Activated CD8-positive, alpha-beta memory T cell treated with anti-CD3 and anti-CD28 coated beads, Interleukin-2, amount 50 U/mL, for 48 hours (primary cell): ENCODE measurements around the gene GINS3.

Experiments
- DNase-seq: peaks from one replicate; pipeline ENCODE4 v3.0.0-alpha.2; 2020

Gene GINS3

DNA sequence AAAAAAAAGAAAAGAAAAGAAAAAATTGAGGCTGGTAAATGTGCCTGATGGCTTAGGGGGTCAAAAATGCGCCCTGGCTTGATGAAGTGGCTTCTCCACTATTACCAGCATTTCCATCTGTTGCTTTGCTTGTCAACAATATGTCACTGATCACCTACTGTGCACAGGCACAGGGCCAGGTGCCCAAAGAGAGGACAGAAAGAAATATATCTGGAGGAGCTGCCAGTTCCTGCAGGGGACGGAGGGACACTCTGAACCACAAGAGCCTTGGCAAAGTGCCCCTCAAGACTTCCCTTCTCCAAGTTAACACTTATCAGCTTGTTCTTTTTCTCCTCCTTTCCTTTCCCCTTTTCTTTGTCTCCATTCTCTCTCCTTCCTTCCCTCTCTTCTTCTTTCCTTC, 34.7 kb downstream of the GINS3 start:
- no peak for DNase-seq

DNA sequence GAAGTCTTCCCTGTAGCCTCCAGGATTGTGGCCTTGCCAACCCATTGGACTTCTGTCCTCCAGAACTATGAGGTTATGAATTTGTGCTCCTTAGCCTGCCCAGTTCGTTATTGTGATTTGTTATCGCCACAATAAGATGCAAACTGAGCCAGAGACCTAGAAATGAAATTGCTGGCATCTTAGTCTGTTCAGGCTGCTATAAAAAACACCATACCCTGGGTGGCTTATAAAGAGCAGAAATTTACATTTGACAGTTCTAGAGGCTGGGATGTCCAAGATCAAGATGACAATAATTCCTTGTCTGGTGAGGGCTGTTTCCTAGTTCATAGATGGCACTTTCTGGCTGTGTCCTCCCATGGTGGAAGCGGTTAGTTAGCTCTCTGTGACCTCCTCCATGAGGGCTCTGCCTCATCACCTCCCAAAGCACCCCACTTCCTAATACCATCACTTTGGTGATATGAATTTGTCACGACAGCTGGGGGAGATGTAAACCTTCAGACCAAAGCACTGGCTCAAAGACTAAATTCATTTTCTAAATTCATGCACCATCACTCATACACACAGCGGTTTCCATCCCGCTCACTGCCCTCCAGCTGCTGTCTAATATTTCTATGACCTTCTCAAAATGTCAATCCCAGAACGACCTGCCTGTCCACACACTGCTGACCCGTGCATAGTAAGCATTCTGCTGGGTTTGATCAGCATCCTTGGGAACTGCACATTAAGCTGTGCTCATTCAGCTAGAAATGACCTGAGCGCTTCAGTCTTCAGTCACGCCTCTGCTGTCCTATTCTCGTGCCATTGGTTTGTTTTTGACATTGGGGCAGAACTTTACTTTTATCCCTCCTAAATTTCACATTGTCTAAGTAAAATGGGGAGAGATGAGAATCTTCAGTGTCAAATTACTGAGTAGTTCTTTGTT, 36.6 kb downstream of the GINS3 start:
- no peak for DNase-seq

GRCh38 chr16:58430718-58431117, 38.4 kb downstream of the GINS3 start:
- DNase-seq, result no peak

- DNase-seq, result no peak
Observed at GRCh38 chr16:58433569-58433951, 41.3 kb downstream of the GINS3 start.

GRCh38 chr16:58435779-58436178, 43.5 kb downstream of the GINS3 start:
- no peak for DNase-seq

- no peak for DNase-seq
Observed at GRCh38 chr16:58440131-58440530, 47.9 kb downstream of the GINS3 start.

- no peak for DNase-seq
Observed at GRCh38 chr16:58442547-58442946, 50.3 kb downstream of the GINS3 start.

DNA sequence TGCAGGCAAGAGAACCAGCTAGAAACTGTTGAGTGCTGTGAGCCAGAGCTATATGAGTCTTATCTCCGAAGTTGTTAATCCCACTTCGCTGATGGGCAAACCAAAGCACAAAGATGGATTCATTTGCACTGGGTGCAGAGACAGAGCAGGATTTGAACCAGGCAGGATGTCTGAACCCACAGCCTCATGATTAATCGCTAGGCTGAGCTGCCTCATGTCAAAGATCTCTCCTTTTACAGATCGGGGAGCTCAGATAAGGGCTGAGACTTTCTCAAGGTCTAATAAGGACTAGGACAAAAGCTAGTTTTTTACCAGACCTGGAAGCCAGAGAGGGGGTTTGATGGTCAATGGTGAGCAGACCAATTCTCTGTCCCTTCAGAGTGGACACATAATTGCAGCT, 51.5 kb downstream of the GINS3 start:
- DNase-seq, result no peak

DNA sequence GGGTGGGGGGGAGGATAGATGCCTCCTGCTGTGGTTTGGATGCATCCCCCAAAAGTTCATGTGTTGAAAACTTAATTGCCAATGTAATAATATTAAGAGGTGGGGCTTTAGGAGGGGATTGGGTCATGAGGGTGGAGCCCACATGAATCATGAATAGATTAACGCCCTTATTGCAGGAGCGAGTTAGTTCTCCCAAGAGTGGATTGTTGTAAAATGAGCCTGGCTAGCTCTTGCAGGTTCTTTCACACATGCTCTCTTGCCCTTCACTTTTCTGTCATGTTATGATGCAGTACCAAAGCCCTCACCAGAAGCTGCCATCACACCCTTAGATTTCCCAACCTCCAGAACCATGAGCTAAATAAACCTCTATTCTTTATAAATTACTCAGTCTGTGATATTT, 52.0 kb downstream of the GINS3 start:
- no peak for DNase-seq

GRCh38 chr16:58448890-58449289, 56.6 kb downstream of the GINS3 start:
- DNase-seq, result no peak

DNA sequence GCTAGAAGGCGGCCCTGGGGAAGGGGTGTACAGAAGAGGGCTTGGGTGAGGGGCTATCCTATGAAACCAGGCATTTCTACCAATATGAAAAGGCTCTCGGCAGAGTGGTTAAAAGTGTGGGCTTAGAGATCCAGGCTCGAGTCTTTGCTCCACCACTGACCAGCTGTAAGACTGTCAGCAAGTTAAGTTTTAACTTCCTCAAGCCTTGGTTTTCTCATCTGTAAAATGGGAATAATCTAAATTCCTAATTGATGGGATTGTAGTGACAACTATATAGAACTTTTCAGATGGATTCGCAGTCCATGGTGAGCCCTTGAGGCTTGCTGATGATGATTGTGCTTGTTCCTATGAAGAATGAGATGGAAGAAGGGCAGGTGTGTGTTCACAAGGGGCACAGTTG, 57.0 kb downstream of the GINS3 start:
- DNase-seq, result no peak

DNA sequence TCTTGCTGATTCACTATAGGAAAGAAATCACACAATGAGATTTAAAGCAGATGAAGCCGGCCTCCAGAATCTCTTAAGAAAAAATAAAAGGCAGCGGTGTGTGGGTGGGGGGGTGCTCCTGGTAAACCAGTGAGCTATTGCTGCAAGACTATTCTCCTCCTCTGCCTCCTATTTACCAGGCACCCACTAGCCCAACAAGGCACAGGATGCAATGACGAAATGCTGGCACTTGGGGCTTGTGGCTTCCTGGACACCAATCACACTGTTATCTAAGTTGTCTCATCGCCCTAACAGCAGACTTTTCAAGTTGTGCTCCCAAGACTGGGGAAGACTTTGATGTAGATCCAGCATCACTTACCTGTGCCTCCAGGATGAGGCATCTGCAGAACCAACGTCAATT, 57.5 kb downstream of the GINS3 start:
- DNase-seq, result no peak

DNA sequence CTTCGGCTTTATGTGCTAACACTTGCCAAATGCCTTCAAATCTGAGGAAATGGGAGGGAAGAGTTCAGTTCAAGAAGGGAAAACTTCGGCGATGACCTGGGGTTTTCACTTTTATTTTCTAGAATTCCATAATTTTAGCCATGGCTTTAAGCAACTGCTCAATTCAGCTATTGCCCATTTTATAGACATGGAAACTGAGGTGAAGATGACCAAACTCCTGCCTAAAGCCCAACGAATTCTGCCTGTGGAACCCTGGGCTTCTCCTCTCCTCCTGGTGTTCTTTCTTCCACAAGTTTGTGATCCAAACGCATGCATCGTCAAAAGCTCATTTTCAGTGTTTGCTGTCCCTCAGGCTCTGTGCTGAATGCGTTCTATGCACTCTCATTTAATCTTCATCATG, 58.3 kb downstream of the GINS3 start:
- DNase-seq, result no peak

GRCh38 chr16:58451265-58451689, 59.0 kb downstream of the GINS3 start:
- DNase-seq, result no peak

DNA sequence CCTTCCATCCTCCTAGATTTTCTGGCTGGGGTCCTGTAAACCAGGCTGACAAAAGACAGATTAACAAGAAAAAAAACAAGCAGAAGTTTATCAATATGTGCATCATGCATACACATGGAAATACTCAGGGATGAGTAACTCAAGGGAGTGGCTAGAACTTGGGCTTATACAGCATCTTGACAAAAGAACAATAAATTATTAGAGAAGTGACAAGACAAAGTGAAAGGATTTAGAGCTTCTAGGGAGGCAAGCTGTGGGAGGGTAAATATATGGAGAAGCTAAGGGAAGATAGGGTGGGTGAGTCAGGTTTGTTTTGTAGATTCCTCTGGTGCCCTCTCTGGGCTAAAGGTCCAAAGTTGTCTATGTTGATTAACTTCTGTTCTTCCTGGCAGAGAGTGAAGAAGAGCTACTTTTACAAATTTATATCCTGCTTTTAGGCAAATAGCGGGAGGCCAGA, 59.7 kb downstream of the GINS3 start:
- DNase-seq, result no peak

DNA sequence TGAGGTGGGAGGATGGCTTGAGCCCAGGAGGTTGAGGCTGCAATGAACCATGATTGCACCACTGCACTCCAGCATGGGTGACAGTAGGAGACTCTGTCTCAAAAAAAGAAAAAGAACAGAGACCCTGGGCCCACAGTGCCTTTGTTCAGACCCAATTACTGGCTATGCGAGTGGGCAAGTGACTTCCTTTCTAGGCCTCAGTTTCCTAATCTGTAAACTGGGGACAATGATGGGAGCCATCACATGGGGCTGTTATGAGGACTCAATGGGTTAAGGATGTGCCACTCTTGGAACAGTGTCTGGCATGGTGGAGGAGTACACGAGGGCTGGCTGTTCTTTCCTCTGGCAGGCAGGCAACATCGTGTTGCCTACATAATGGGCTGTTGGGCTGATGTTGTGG, 60.4 kb downstream of the GINS3 start:
- no peak for DNase-seq

DNA sequence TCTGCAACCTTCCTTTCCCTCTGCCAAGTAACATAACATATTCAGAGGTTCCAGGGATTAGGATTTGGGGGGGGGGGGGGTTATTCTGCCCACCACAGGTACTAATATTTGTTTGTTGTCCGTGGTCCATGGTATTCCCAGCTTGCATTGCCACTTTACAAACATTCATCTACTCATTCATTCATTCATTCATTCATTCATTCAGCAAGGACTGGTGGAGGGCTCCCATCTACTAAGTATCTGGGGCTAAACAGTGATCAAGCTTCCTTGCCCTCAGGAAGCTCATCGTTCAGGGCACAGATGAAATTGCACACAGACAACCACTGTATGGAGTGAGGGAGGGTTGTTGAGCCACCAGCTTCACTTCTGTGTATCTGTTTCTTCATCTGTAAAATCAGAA, 61.9 kb downstream of the GINS3 start:
- no peak for DNase-seq

- DNase-seq, result no peak
Observed at GRCh38 chr16:58454856-58455255, 62.6 kb downstream of the GINS3 start.
